GM18508 (cell line): Measurements from ENCODE around the gene ADGRE2.
A peak's percentile ranks its signal among the peaks of the same experiment; 100 is the strongest.

Source experiments
- ATAC-seq: cut with Tn5 transposase; IDR thresholded peaks from one replicate; pipeline ENCODE4 v1.9.1; 2021; ENCODE audit warnings: moderate number of reproducible peaks; ENCODE audit not compliant: insufficient read depth, unreplicated experiment

Gene ADGRE2

DNA sequence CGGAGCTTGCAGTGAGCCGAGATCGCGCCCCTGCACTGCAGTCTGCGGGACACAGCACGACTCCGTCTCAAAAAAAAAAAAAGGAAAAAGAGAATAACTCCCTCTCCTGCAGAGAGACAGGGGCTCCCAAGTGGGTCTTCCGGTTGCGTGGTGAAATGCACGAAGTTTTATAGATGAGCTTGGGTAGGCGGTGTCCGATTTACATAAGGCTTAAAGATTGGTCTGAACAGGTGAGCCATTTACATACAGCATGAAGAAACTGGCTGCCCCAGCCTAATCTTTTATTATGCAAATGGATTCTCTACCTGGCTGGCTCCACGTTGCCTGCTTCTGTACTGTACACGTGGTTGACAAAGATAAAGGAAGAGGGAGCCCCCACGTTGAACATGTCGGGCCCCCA lies 19.5 kb downstream of the ADGRE2 start:
- ATAC-seq: no peak

DNA sequence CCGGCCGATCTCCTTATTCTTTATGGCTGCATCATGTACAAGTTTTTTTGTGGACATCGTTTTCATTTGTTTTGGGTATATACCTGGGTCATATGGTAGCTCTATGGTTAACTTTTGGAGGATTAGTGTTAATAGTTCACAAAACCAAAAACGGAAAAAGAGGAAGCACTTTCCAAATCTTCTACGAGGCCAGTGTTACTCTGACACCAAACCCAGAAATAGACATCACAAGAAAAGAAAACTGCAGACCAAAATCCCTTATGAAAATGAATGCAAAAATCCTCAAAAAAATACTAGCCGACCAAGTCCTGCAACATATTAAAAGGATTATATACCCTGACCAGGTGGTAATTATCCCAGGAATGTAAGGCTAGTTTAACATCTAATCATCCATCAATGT lies 29.8 kb downstream of the ADGRE2 start:
- no peak for ATAC-seq

DNA sequence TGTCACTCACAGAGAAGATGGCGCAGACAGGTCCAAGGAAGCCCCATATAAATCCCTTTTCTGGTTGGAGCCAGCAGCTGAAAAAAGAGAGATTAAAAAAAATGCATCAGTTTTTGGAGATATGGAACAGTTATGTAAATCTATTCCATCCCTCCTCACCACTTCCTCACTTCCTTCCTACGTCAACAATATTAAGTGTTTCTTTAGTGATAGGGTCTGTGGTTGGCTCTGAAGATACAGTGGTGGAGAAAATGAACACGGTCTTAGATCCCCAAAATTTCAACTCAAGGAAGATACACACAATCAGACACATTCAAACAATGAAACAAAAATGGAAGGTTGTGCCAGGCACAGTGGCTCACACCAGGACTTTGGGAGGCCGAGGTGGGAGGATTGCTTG lies 31.5 kb downstream of the ADGRE2 start:
- ATAC-seq: no peak

DNA sequence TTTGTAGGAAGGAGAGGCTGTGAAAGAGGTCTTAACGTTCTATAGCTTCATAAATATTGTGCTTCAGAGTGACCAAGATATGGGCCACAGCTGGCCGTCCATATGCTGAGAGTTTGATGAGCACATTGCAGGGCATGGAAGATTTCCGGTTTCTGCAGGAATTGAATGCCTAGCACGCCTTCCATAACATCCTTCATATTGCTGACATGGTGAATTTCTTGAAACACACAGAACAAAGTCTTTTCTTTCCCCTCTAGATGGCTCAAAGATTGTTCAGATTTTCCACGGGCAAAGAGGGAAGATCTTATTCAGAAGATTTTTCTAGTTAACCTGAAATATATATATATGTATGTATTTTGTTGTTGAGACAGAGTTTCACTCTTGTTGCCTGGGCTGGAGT lies 42.4 kb downstream of the ADGRE2 start:
- no peak for ATAC-seq

DNA sequence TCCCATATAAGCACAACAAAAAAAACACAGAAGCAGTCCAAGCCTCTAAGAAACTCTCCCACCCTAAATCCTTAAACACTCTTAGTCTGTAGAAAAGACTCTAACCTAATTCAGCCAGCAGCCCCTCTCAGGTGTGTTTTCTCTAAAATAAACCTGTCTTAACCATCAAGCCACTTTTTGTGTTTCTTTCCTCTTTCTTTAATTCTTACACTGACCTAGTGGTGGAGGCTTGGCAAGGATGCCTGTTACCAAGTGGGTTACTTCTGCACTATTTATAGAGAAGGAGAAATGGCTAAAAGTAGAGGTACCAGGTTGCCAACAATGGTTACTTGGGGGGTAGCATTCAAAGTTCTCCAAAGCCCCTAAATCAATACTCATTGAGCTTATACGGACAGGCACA lies 44.8 kb downstream of the ADGRE2 start:
- ATAC-seq: no peak

DNA sequence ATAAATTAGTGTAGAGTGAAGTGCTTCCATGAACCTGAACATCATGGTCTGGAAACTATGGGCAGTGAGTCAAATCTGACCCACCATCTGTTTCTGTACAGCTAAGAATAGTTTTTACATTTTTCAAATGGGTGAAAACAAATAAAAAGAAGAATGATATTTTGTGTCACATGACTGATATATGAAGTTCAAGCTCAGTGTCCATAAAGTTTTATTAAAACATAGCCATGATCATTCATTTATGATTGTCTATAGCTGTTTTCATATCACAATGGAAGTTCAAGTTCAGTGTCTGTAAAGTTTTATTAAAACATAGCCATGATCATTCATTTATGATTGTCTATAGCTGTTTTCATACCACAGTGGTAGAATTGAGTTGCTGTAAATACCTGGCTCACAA lies 45.9 kb downstream of the ADGRE2 start:
- no peak for ATAC-seq

DNA sequence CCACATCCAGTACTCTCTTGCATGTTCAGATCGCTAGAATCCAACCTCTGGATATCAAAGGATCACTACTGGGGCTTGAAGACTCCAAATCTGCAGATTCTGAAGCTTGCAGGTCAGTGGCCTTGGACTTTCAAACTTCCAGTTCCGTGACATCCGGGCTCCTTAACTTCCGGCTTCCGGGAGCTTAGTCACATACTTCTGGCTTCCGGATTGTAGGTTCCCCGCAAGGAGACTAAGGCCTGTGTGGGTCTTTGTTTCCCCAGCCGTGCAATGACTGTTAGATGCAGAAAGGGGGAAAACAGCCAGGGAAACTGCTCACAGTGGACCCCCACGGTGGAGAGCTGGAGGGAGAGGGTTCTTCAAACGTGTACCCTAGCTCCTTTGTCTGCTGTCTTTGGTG lies 47.2 kb downstream of the ADGRE2 start:
- ATAC-seq: no peak

DNA sequence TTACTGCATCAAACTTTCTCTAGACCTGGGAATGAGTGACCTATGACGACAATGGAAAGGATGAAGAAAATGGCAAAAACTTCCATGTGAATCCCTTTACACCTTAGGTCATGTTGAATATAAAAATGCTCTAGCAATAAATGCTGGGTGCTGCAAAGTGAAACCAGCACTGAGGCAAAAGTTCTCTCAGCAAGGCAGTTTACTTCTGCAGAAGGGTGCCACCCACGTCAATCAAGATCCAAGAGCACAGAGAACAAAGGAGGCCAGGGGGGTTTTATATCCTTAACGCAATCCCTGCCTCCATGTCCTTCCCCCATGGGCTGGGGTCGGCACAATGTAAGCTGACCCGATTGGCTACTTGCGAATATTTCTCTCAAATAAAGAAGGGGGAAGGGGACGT lies 49.8 kb downstream of the ADGRE2 start:
- no peak for ATAC-seq

DNA sequence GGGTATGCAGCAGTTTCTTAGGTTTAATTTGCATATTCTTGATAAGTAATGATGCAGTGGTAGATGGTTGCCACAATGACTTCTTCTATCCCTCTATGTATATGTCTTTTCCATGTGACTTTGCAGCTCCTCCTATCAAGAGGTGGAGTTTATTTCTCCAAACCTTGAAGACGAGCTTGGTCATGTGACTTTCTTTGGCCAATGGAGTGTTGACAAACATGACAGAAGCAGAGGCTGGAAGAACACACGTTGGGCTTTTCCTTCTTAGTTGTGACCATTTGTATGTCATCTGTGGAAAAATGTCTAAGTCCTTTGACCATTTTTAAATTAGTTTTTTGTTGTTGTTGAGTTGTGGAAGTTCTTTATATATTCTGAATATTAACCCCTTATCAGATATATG lies 56.2 kb downstream of the ADGRE2 start:
- no peak for ATAC-seq

DNA sequence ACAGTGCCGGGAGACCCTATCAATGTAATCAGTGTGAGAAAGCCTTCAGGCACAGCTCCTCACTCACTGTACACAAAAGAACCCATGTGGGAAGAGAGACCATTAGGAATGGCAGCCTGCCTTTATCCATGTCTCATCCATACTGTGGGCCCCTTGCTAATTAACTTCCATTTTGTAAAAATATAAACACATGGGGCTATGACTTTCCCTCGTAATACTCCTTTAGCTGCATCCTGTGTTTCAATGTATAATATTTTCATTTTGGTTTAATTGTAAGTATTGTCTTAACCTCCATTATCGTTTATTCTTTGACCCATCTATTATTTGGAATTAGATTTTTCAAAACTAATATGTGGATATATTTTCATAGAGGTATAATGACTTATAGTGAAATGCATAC lies 59.2 kb downstream of the ADGRE2 start:
- no peak for ATAC-seq

DNA sequence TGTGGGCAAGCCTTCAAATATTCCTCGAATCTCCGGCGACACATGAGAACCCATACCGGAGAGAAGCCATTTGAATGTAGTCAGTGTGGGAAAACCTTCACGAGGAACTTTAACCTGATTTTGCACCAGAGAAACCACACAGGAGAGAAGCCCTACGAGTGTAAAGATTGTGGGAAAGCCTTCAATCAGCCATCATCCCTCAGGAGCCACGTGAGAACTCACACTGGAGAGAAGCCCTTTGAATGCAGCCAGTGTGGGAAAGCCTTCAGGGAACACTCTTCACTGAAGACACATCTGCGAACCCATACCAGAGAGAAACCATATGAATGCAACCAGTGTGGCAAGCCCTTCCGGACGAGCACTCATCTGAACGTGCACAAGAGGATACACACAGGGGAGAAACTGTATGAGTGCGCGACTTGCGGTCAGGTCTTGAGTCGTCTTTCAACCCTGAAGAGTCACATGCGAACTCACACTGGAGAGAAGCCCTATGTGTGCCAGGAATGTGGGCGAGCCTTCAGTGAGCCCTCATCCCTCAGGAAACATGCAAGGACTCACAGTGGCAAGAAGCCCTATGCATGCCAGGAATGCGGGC lies 59.7 kb downstream of the ADGRE2 start:
- no peak for ATAC-seq

DNA sequence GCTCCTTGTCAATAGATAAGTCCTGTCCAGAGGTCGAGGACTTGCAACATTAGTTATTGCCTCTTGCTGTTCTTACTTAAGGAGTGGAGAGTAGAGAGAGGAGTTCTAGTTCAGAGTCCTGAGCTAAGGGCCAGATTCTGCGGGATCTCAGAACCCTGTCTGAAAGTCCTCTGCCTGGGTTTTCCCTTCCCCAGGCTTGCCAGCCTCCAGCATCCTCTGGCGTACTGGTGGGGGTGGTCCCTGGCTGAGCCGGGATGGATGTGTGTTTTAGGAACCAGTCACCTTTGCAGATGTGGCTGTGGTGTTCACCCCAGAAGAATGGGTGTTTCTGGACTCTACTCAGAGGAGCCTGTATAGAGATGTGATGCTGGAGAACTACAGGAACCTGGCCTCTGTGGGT lies 62.5 kb downstream of the ADGRE2 start:
- no peak for ATAC-seq

DNA sequence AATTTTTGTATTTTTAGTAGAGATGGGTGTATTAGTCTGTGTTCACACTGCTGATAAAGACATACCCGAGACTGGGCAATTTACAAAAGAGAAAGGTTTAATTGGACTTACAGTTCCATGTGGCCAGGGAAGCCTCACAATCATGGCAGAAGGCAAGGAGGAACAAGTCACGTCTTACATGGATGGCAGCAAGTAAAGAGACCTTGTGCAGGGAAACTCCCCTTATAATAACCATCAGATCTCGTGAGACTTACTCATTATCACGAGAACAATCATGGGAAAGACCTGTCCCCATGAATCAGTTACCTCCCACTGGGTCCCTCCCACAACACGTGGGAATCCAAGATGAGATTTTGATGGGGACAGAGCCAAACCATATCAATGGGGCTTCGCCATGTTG lies 73.9 kb downstream of the ADGRE2 start:
- no peak for ATAC-seq

DNA sequence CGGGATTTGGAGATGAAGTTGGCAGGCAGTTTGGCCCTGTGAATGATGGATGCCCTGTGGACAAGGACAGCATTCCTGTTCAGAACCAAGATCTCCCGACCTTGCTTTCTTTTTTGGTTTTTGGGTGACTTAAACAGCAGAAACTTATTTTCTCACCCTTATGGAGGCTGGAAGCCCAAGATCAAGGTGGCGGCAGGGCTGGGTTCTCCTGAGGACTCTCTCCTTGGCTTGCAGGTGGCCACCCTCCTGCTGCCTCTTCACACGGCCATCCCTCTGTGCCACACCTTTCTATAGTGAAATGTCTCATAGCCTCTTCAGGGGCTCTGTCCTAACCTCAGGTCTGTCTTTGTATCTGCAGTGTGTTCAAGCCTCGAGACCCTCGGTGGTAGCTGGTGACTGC lies 74.5 kb downstream of the ADGRE2 start:
- ATAC-seq: no peak

DNA sequence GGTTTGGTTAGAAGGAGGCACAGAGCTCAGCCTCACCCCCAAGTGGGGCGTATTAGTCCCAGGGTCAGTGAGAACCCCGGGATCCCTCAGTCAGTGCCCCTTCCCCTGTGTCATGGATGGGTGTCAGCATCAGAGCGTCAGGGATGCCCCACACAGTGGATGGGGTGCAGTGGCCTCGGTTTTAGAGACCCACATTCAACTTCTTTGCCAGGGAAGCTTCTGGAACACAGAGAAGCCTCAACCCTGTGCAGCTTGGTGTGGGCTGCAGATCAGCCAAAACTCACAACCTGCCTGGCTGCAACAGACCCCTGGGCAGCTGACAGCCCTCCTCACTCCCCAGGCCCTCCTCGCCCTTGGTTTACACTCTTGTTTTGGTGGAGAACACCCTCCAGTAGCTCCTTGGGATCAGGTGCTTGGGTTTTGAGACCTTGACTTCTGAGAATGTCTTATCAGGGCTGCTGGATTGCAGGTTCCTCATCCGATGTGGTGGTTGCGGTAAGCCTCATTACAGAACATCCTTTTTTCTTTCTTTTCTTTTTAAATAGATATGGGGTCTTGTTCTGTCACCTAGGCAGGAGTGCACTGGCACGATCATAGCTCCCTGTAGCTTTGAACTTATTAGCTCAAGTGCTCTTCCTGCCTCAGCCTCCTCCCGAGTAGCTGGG lies 77.5 kb downstream of the ADGRE2 start:
- ATAC-seq: no peak

DNA sequence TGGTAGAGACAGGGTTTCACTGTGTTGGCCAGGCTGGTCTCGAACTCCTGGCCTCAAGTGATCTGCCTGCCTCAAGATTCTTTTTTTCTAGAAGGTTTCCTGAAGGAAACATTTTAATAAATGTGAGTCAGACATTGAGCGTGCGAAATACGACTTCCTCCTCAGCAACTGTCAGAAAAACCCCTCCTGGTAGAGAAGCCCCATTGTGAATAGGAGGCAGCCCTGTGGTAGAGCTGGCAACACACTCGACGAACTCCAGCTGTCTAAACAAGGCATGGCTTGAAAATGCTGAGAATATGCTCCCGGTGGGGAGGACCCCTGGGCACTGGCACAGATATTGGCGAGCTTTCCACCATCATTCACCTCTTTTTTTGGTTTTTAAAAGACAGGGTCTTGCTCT lies 78.7 kb downstream of the ADGRE2 start:
- no peak for ATAC-seq

DNA sequence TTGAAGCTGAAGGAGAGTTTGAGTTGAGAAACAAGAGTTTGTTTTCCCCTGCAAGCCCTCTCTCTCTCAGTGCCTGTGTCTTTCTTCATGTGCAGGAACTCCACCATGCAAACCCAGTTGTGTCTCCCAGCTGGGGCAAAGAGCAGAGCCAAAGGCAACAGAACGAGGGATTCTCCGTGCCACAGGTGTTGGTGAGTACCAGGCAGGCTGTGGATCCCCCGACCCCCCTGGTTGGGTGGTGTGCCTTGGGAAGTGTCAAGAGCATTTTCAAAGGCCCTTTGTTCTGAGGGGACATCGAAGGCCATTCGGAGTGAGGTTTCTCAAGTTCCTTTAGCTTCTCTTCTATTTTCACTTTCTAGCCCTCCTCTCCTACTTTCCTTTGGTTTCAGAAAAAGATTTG lies 82.9 kb downstream of the ADGRE2 start:
- ATAC-seq: no peak

DNA sequence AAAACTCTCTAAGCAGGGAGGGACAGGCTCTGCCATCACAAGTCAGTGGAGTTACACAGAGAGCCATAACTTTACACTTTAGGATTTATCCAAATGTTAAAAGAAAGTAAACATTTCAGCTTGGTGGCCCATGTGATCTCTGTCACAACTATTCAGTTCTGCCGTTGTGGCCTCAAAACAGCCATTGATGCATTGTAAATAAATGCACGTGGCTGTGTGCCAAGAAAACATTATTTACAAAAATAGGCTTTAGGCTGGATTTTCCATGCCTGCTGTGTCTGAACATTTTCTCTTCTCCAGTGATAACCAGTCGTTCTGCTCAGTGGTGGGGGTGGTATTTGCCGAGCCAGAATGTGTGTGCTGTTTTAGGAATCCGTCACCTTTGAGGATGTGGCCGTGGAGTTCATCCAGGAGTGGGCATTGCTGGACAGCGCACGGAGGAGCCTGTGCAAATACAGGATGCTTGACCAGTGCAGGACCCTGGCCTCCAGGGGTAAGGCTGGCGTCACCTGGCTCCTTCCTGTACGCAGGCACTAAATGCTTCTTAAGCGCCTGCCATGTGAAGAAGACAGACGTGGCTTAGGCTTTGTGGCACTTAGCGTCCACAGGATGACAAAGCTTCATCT lies 83.6 kb downstream of the ADGRE2 start:
- no peak for ATAC-seq

DNA sequence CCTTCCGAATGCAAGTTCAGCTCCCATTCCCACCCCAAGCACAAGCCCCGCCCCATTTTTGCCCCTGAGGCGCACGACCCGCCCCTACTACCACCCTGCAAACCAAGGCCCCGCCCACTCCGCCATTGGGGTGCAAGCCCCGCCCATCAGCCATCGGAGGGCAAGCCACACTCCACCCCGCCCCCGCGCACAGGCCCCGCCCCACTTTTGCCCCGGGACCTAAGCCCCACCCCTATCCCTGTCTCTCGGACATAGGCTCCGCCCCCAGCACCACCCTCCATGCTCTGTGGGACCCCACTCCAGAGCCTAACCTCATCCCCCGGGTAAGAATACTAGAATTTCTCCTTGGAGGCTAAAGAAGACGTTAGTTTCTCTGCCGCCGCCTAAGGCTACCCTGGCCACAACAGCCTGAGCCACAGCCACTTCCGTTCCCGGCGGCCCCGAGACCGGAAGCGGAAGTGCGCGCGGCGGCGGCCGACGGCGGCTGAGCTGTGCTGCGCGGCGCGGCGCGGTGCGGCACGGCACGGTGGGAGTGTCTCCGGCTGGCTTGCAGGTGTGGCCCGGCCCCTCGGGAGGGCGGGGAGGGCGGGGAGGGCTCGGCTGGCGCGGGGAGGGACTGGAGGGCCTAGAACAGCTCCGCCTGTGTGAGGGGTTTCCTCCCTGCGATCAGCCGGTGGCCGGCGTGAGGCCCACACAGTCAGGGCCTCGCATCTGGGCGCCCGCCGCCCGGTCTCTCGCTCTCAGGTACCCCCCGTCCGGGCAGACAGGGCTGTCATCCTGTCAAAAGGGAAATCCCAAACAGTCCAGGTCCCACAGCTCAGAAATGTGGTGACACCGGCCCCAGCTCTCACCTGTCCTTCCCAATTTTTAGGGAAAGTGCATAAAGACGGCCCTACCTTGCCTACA lies 88.5 kb downstream of the ADGRE2 start, which contains the start of gene ZNF333:
Gene ZNF333, plus strand, starts transcription at position 451 of the 906 bp plus-strand sequence. CDS start 3,444 bp downstream, outside the sequence.
- ATAC-seq: peak; percentile 48

DNA sequence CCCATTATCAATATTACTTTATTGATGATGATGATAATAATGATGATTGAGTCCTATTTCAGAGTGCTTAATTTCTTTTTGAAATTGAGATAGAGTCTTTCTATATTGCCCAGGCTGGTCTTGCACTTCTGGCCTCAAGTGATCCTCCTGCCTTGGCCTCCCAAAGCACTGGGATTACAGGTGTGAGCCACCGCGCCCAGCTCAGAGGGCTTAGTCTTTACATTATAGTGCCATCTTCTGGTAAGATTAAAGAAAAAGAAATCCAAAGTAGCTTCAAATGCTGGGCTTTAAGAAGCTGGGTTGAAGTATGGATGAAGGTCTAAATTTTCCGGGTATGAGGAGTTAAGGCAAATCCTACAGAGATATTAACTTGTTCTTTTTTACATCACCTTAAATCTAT lies 91.9 kb downstream of the ADGRE2 start:
- no peak for ATAC-seq

DNA sequence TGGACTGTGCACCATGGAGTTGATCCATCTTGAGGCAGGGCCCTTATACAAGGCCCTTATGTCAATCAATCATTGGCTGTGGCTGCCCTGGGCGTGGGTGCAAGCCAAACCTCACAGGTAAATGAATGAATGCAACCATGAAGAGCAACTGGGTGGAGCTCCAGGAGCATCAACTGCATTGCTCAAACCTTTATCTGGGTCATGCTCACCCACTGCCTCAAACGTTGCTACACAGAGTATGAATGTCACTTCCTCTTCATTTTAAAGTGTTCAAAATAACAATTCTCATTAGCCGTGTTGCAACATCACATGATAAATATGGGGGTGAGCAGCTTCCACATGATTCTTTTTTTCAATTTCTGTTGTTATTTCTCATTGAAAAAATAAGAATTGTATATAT lies 94.9 kb downstream of the ADGRE2 start:
- ATAC-seq: no peak
